ENCODE data around the gene CLEC10A. TPM values are rescaled to one million over a fixed set of nuclear protein-coding genes. Genes with fewer than 3 reads are reported as not detected.
A peak's percentile ranks its signal among the peaks of the same experiment; 100 is the strongest.

CLEC10A gene
- total and polyA plus RNA-seq, 10 of the 15 experiments (the other 5 are each of a cell fraction or from before 2014, with no cell fraction given) = not detected

DNA sequence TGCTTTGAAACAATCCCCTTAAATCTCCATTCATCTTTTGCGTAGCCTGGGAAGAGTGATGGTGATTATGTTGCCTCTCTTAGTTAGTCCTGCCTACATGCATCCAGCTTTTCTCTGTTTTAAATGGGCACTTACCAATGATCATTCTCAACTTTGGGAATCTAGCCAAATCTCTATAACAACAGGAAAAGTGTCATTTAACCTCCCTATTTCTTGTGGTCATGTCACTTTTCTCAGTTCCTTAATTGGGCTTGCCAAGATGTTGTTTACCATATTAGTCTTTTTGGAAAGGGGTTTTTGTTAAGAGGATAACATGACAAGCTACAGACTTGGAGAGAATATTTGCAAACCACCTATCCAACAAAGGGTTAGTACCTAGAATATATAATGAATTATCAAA is 15.6 kb upstream of the CLEC10A start (continued):
- TF ChIP-seq, protein P1, sequence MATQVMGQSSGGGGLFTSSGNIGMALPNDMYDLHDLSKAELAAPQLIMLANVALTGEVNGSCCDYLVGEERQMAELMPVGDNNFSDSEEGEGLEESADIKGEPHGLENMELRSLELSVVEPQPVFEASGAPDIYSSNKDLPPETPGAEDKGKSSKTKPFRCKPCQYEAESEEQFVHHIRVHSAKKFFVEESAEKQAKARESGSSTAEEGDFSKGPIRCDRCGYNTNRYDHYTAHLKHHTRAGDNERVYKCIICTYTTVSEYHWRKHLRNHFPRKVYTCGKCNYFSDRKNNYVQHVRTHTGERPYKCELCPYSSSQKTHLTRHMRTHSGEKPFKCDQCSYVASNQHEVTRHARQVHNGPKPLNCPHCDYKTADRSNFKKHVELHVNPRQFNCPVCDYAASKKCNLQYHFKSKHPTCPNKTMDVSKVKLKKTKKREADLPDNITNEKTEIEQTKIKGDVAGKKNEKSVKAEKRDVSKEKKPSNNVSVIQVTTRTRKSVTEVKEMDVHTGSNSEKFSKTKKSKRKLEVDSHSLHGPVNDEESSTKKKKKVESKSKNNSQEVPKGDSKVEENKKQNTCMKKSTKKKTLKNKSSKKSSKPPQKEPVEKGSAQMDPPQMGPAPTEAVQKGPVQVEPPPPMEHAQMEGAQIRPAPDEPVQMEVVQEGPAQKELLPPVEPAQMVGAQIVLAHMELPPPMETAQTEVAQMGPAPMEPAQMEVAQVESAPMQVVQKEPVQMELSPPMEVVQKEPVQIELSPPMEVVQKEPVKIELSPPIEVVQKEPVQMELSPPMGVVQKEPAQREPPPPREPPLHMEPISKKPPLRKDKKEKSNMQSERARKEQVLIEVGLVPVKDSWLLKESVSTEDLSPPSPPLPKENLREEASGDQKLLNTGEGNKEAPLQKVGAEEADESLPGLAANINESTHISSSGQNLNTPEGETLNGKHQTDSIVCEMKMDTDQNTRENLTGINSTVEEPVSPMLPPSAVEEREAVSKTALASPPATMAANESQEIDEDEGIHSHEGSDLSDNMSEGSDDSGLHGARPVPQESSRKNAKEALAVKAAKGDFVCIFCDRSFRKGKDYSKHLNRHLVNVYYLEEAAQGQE (IDR thresholded peaks at IDR 0.05; ENCODE audit: low read depth, low read length) = no peak
- TF ChIP-seq RBBP5 (conservative IDR thresholded peaks at IDR 0.05) (no peak), TBL1XR1 (IDR thresholded peaks at IDR 0.05; ENCODE audit: low read depth, low read length) (no peak; the same call in 1 of the 2 replicates), RFX5 (IDR thresholded peaks at IDR 0.05; ENCODE audit: low read depth, low read length) (no peak), SMAD5 (IDR thresholded peaks at IDR 0.05; ENCODE audit: low read depth) (no peak), ZBED1 (IDR thresholded peaks at IDR 0.05; ENCODE audit: borderline replicate concordance) (no peak), KAT2A (conservative IDR thresholded peaks at IDR 0.05; ENCODE audit: control insufficient read depth, low read depth, low read length) (no peak), SIX5 (IDR thresholded peaks at IDR 0.05; ENCODE audit: low read depth, low read length, severe bottlenecking) (no peak), CBX5 (IDR thresholded peaks at IDR 0.05; ENCODE audit: low read depth) (no peak), STAT1 (conservative IDR thresholded peaks at IDR 0.05) (no peak), ZNF274 (IDR thresholded peaks at IDR 0.05; ENCODE audit: insufficient read depth, insufficient read length) (no peak), IRF4 (IDR thresholded peaks at IDR 0.05; ENCODE audit: low read depth, low read length) (peak; percentile 83), SMARCA5 (IDR thresholded peaks at IDR 0.05) (no peak), SMC3 (IDR thresholded peaks at IDR 0.05; ENCODE audit: borderline replicate concordance, low read length) (no peak), POLR2A (IDR thresholded peaks at IDR 0.05; ENCODE audit: low read depth, low read length) (no peak), POU2F2 (IDR thresholded peaks at IDR 0.05; ENCODE audit: borderline replicate concordance, low read depth, low read length) (0 out of 3 replicates have a peak, but pooled peaks have one; percentile 36), POLR2AphosphoS5 (IDR thresholded peaks at IDR 0.05; ENCODE audit: low read length) (no peak), DPF2 (IDR thresholded peaks at IDR 0.05) (peak; percentile 43; the same call in 1 of the 2 replicates)
- TF ChIP-seq, protein P2, sequence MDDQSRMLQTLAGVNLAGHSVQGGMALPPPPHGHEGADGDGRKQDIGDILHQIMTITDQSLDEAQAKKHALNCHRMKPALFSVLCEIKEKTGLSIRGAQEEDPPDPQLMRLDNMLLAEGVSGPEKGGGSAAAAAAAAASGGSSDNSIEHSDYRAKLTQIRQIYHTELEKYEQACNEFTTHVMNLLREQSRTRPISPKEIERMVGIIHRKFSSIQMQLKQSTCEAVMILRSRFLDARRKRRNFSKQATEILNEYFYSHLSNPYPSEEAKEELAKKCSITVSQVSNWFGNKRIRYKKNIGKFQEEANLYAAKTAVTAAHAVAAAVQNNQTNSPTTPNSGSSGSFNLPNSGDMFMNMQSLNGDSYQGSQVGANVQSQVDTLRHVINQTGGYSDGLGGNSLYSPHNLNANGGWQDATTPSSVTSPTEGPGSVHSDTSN (IDR thresholded peaks at IDR 0.05; ENCODE audit: insufficient replicate concordance, low read depth, low read length) = no peak
- TF ChIP-seq, protein P3, sequence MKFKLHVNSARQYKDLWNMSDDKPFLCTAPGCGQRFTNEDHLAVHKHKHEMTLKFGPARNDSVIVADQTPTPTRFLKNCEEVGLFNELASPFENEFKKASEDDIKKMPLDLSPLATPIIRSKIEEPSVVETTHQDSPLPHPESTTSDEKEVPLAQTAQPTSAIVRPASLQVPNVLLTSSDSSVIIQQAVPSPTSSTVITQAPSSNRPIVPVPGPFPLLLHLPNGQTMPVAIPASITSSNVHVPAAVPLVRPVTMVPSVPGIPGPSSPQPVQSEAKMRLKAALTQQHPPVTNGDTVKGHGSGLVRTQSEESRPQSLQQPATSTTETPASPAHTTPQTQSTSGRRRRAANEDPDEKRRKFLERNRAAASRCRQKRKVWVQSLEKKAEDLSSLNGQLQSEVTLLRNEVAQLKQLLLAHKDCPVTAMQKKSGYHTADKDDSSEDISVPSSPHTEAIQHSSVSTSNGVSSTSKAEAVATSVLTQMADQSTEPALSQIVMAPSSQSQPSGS (IDR thresholded peaks at IDR 0.05; ENCODE audit: low read length) = peak; percentile 47; the same call in 1 of the 2 replicates
- TF ChIP-seq, protein P4, sequence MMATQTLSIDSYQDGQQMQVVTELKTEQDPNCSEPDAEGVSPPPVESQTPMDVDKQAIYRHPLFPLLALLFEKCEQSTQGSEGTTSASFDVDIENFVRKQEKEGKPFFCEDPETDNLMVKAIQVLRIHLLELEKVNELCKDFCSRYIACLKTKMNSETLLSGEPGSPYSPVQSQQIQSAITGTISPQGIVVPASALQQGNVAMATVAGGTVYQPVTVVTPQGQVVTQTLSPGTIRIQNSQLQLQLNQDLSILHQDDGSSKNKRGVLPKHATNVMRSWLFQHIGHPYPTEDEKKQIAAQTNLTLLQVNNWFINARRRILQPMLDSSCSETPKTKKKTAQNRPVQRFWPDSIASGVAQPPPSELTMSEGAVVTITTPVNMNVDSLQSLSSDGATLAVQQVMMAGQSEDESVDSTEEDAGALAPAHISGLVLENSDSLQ (IDR thresholded peaks at IDR 0.05) = peak; percentile 67; the same call in 1 of the 2 replicates
- TF ChIP-seq, protein P5, sequence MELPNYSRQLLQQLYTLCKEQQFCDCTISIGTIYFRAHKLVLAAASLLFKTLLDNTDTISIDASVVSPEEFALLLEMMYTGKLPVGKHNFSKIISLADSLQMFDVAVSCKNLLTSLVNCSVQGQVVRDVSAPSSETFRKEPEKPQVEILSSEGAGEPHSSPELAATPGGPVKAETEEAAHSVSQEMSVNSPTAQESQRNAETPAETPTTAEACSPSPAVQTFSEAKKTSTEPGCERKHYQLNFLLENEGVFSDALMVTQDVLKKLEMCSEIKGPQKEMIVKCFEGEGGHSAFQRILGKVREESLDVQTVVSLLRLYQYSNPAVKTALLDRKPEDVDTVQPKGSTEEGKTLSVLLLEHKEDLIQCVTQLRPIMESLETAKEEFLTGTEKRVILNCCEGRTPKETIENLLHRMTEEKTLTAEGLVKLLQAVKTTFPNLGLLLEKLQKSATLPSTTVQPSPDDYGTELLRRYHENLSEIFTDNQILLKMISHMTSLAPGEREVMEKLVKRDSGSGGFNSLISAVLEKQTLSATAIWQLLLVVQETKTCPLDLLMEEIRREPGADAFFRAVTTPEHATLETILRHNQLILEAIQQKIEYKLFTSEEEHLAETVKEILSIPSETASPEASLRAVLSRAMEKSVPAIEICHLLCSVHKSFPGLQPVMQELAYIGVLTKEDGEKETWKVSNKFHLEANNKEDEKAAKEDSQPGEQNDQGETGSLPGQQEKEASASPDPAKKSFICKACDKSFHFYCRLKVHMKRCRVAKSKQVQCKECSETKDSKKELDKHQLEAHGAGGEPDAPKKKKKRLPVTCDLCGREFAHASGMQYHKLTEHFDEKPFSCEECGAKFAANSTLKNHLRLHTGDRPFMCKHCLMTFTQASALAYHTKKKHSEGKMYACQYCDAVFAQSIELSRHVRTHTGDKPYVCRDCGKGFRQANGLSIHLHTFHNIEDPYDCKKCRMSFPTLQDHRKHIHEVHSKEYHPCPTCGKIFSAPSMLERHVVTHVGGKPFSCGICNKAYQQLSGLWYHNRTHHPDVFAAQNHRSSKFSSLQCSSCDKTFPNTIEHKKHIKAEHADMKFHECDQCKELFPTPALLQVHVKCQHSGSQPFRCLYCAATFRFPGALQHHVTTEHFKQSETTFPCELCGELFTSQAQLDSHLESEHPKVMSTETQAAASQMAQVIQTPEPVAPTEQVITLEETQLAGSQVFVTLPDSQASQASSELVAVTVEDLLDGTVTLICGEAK (IDR thresholded peaks at IDR 0.05; ENCODE audit: borderline replicate concordance) = no peak
